NCI-H187 (cell line): ENCODE measurements around the gene GCSAM.
A peak's percentile ranks its signal among the peaks of the same experiment; 100 is the strongest.

Experiments
- DNase-seq, 2 experiments: peaks; one replicate each; lab custom pipeline; 2025; lab: John Stamatoyannopoulos, UW

GCSAM gene

GRCh38 chr3:112104774-112105173 is 28.3 kb downstream of the GCSAM start:
- DNase-seq = no peak

- DNase-seq = no peak
These were observed 31.1 kb downstream of the GCSAM start for GRCh38 chr3:112101916-112102315.

DNA sequence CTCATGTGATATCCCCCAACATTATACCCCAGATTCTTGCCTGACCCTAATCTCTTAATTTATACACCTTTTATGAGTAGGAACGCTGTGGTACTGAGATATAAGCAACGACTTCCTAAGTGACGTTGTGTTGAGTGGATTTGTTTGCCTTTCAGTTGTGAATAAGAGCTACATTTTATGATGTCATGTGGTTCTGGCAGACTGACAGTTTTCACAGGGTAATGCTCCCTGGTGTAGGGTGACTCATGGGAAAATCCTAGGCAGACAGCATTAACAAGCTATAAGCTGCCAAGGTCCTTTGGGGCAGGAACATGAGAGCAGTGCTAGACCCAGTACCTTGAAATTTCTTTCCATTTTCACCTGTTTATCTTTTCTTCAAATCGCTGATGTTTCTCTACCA is 35.7 kb downstream of the GCSAM start:
- no peak for DNase-seq

- no peak for DNase-seq
These were observed 36.9 kb downstream of the GCSAM start for GRCh38 chr3:112096176-112096575.

DNA sequence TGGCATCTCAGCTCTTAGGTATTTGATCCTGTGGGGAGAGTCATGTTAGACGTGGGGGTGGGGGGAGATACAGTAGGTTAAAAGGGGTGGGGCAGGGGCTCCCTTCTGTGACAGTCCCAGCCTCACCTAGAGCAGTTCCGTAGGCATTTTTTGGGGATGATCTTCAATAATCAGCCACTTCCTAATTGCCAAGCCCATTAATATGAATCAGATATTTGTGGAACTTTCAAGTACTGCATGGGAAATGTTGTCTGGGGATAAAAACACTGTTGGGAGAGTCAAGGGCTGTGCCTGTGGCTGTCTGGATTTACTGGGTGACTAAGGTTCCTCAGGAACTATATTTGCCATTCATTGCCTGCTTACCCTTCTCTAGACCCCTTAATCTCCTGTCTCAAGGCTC is 37.3 kb downstream of the GCSAM start:
- no peak for DNase-seq

DNA sequence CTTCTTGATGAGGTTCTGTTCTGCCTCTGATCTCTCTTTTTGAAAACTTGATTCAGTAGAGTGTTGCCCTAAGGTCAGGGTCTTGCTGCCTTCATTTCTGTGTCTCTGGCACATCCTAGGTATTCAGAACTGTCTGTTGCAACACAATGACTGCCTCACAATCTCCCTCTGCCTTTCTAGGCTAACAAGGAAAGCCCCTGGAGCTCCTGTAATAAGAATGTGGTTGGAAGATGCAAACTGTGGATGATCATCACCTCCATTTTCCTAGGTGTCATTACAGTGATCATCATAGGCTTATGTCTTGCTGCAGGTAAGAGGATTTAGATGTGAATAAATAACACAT is 39.9 kb downstream of the GCSAM start:
- DNase-seq = no peak

GRCh38 chr3:112092496-112093179 is 40.4 kb downstream of the GCSAM start:
- DNase-seq = no peak

DNA sequence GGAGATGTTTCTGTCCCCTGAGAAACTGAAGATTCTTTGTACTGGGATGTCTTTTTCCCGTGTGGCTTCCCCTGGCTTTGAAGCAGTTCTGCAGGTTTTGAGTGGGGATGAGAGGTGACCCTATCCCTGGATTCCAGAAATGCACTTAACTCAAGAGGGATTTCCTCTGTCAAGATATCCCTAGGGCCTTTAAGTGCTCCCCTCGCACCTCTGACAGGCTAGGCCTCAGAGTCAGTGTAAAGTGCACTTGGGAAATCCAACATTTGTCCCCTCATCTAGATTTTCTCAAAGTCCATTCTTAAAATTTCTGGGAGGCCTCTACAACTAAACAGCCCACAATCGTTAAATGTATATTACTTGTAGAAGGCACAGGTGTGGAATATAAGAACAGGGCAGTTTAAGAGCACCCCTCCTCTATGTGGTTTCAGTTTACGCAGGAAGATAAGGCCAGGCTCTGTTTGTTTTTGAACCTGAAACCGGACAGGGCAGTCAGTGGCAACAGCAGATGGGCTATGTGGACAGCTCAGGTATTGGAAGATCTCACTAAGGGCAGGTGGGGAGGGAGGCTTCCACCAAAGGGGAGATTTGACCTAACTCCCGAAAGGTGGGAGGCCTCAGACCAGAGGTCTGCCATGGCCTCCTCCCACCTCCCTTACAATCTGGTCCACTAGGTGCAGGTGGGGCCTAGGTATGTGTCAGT is 42.0 kb downstream of the GCSAM start:
- DNase-seq = peak; percentile 17 to 22

GRCh38 chr3:112089956-112090886 is 42.8 kb downstream of the GCSAM start:
- no peak for DNase-seq

DNA sequence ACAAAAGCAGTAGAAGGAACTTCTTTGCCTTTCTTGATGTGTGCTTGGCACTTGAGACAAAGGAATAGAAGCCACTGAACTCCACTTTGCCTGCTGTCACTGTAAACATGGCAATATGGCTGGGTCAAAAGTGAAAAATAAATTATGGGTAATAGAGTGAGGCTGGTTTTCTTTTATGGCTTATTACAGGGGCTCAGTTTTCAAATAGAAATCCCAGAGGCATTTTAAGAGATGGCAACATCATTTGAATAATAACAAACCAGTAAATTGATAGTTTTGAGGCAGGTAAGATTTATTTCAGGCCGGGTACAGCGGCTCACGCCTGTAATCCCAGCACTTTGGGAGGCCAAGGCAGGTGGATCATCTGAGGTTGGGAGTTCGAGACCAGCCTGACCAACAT is 44.1 kb downstream of the GCSAM start:
- DNase-seq = no peak

DNA sequence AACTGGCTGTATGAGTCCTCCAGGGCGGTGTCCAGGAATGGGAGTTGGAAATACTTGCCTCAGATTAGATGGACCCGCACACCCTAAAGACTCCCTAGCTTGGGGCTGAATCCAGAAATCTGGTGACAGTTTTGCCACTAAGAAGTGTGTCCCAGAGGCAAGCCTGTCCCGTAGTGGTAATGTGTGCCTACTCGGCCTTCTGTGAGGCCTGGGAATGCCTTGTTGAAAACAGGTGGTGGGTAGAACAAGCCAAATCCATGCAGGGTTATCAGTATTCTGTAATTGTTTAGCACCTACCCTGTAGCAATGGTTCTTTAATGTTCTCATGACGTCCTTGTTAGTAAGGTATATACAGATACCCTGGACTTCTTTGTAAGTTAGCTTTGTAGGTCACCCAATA is 45.3 kb downstream of the GCSAM start:
- no peak for DNase-seq

DNA sequence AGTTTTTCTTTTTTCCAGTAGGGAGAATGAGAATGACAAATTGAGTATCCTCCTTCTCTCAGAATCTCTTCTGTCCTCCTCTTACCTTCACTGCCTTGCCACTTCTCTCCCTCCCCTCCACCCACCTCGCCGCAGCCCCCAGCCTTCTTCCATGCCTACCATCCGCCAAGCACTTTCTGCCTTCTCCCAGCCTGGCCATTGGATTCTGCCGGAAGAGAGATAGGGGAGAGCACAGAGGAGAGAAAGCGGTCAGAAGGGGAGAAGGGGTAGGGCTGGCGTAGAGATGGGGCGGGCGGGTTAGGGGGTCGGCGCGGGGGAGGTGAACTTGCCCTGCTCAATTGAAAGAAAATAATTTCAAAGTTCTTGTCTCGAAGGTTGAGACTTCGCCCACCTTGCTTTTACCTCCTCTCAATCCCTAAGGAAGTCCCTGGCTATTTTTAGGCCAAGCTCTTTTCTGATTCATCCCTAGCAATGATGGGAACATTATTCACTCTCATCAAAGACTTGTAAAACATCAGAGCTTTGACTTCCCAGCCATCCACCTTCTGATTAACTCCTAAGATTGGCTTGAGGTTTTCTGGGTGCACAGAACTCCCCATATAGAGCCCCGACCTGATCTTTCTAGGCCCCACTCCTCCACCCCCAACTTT is 46.0 kb downstream of the GCSAM start:
- DNase-seq = no peak

GRCh38 chr3:112086076-112086854 is 46.8 kb downstream of the GCSAM start, which contains the start of gene C3orf52:
Gene C3orf52 (plus strand): TSS chr3:112086389. CDS start chr3:112086408, 19 bp downstream.
- peak in 1 of 2 experiments; percentile 48 for DNase-seq

- DNase-seq = no peak
These were observed 47.3 kb downstream of the GCSAM start for GRCh38 chr3:112085735-112086075.

- DNase-seq = no peak
These were observed 47.9 kb downstream of the GCSAM start for GRCh38 chr3:112084980-112085705.

DNA sequence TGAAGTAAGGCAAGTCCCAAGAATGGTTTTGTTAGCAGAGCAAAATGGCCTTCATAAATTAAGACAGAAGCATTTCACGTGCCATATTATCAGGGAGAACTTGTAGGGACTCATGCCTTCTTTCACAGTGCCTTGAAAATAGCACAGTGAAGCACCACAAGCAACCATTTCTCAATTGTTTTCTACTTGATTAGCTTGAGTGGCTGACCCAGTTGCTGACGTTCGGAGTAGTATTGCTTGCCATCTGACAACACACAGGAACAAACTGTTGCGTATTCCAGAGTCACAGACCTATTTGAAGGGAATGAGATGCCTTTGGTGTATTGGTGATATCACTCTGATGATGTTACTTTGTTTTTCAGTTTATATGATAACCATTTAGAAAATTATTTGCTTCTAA is 49.8 kb downstream of the GCSAM start:
- DNase-seq = no peak

DNA sequence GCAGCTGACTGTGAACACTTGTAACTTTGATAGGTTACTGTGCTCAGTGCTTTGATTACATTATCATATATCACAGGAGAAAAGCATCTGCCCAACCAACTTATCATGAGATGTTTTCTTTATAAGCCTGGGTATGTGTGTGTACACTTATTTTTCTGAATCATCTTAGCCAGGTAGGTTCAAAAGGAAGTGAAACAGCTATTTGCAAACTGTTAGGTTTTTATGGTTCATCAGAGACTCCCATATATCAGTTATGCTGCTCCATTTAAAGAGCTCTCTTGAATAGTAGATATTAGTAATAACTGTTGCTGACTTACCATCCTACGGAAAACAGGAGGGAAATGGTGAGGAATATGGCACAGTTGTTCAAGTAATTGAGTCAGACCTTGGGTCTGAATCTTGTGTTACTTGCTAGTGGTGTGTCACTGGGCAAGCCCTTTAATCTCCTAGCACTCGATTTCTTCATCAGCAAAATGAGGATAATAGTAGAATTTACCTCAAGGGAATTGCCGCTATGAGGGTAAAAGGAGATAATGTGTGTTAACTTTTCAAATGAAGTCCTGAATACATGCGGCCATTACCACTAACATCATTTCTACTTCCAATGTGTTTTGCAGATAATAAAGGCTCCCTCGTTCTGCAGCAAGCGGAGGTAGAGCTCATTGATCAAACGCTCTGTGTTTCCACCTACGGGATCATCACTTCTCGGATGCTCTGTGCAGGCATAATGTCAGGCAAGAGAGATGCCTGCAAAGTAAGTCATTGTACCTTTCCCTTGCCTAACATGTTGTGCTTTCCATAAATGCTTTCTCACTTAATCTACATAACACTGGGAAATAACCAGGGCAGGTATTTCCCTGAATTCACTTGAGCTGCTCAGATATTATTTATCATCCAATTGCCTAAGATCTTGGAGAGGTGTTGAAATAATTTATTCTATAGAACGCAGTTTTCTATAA is 54.6 kb downstream of the GCSAM start:
- no peak for DNase-seq

GRCh38 chr3:112074616-112075497 is 58.2 kb downstream of the GCSAM start:
- peak; percentile 51 to 76 for DNase-seq

GRCh38 chr3:112074006-112074405 is 59.0 kb downstream of the GCSAM start:
- DNase-seq = no peak
